Adipocyte (in vitro differentiated cells): ENCODE measurements around the gene USP21.
A peak's percentile ranks its signal among the peaks of the same experiment; 100 is the strongest.

ENCODE experiments used
- DNase-seq: peaks from one replicate; pipeline ENCODE4 v3.0.0-alpha.2; 2015; ENCODE audit warnings: low read depth
- H3K27me3 ChIP-seq: replicated peaks from 2 replicates; pipeline ENCODE4 v1.7.0; 2013; ENCODE audit warnings: mild to moderate bottlenecking, low read length, moderate library complexity; ENCODE audit not compliant: control insufficient read depth, insufficient read depth
- H3K36me3 ChIP-seq: 2 replicates; pipeline ENCODE4 v1.7.0; 2013; ENCODE audit warnings: low read length, mild to moderate bottlenecking, moderate library complexity; ENCODE audit not compliant: control insufficient read depth, insufficient read depth, severe bottlenecking
- H3K4me1 ChIP-seq: 2 replicates; pipeline ENCODE4 v1.7.0; 2013; ENCODE audit warnings: mild to moderate bottlenecking, low read length, moderate library complexity; ENCODE audit not compliant: control insufficient read depth, insufficient read depth
- H3K4me3 ChIP-seq: 2 replicates; pipeline ENCODE4 v1.7.0; 2013; ENCODE audit warnings: mild to moderate bottlenecking, low read length, moderate library complexity
- H3K9ac ChIP-seq: 2 replicates; pipeline ENCODE4 v1.7.0; 2013; ENCODE audit warnings: mild to moderate bottlenecking, low read length, moderate library complexity
- H3K9me3 ChIP-seq: 2 replicates; pipeline ENCODE4 v1.7.0; 2013; ENCODE audit warnings: mild to moderate bottlenecking, low read length, moderate library complexity; ENCODE audit not compliant: control insufficient read depth

The USP21 gene

DNA sequence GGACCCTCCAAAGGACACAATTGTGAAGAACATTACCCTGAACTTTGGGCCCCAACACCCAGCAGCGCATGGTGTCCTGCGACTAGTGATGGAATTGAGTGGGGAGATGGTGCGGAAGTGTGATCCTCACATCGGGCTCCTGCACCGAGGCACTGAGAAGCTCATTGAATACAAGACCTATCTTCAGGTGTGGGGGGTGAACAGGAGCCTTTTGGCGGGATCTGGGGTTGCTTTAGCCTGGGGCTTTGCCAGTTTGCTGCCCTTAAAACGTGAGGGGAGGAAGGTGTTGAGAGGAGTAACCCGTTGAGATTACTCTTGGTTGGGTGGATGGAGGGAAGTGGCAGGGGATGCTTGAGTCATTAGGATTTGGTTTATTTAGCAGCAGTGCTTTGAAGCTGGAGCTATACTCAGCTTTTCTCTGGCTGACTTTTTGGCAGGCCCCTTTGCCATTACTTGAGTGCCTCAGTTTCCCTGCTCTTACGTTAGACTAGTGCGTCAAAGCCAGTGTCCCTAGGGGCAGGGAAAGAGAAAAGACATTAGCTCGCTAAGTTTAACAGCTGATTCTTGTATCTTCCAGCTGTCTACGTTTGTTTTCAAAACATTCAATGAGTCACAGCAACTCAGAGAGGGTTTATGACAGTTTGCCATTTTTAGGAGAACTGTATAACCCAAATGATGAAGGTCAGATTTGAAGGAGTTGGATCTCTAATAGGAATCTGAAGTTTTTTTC is 47.3 kb downstream of the USP21 start:
- H3K9ac ChIP-seq = peak overlapping the region; percentile 1
- peak; percentile 15 for DNase-seq

DNA sequence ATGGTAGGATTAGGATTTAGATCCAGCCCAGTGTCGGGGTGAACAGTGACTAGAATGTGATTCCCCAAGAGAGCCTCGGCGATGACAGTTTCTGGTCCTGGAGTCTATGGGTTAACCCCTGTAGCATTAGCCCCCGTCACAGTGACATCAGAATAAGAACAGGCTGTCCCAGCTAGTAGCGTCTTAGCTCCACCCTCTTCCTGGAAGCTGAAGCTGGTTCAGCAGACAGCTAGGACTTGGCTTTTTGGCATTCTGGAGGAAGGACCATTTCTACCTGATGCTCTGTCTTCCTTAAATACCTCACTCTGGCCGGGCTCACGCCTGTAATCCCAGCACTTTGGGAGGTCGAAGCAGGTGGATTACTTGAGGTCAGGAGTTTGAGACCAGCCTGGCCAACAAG is 47.9 kb downstream of the USP21 start:
- Histone ChIP-seq H3K4me1 (peaks cover 36% of the 10 kb centered on the region), H3K36me3 (peaks cover 59% of the 10 kb centered on the region)

More for the DNA sequence above, 47.3 kb downstream of the USP21 start:
- peaks cover 53% of the 10 kb centered on the region for H3K36me3 ChIP-seq
- H3K4me1 ChIP-seq = peaks cover 38% of the 10 kb centered on the region
- no peak overlapping the region for H3K4me3 ChIP-seq
- H3K9me3 ChIP-seq = no peaks in the 10 kb centered on the region
- H3K27me3 ChIP-seq = no peaks in the 10 kb centered on the region

DNA sequence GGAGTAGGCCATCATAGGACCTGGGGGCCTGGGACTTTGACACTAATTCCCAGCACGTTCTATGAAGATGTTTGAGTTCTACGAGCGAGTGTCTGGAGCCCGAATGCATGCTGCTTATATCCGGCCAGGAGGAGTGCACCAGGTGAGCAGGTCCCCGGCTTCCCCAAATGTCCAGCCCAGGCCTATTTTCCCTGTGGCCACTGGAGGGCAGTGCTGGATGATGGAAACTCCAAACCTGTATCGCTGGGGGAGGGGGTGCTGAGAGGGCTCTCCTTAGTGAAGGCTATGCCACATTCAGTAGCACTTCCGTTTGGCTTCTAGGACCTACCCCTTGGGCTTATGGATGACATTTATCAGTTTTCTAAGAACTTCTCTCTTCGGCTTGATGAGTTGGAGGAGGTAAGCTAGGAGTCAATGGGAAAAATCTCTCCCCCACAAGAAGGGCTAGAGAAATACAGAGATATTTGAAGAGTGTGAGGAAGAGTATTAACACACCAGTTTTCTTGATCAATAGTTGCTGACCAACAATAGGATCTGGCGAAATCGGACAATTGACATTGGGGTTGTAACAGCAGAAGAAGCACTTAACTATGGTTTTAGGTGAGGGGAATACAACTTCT is 50.6 kb downstream of the USP21 start:
- H3K4me1 ChIP-seq = peaks cover 17% of the 10 kb centered on the region
- no peak overlapping the region for H3K9ac ChIP-seq
- H3K27me3 ChIP-seq = no peaks in the 10 kb centered on the region
- H3K4me3 ChIP-seq = no peak overlapping the region
- no peaks in the 10 kb centered on the region for H3K9me3 ChIP-seq
- DNase-seq = peak; percentile 92
- H3K36me3 ChIP-seq = peaks cover 73% of the 10 kb centered on the region

More for the DNA sequence above, 47.9 kb downstream of the USP21 start:
- Histone ChIP-seq H3K4me3 (no peak overlapping the region), H3K27me3 (no peaks in the 10 kb centered on the region), H3K9ac (peak overlapping the region; percentile 1), H3K9me3 (no peaks in the 10 kb centered on the region)
- no peak for DNase-seq

DNA sequence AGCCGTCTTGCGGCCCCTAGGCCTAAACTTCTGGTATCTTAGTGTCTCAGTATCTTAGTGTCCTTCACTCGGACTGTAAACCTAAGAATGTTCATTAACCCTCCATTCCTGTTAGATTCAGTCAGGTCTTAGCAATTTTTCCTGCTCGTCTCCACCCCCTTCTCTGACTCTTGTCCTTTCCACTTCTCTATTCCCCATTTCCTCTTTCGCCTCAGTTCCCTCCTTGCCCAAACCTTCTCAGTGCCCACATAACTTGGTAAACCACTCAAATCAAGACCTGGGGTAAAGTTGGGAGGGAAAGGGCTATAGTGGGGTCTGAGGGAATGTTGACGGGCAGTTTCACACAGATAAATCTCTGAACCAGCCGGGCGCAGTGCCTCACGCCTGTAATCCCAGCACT is 55.1 kb downstream of the USP21 start:
- Histone ChIP-seq H3K9ac (no peak overlapping the region), H3K27me3 (no peaks in the 10 kb centered on the region), H3K36me3 (peaks cover 58% of the 10 kb centered on the region), H3K9me3 (no peaks in the 10 kb centered on the region), H3K4me3 (no peak overlapping the region), H3K4me1 (peaks cover 36% of the 10 kb centered on the region)
- DNase-seq = no peak

DNA sequence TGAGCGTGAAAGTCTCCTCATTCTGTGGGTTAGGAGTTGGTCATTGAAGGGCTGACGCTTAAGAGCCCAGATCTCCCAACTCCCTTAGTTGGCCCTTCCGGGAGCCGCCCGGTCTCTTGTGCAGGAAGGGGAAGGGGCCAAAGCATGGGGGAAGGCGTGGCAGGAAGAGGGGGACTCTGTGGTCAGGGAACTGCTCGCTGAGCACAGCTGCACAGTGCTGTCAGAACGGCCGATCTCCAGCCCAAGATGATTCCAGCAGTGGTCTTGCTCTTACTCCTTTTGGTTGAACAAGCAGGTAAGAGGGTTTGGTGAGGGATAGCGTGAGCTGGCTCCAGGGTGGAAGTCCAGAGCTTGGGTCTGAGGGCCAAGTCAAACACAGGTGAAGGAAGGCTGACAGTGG is 55.8 kb downstream of the USP21 start, which contains the start of gene FCER1G:
FCER1G (plus strand) TSS at position 220 of the 400 bp plus-strand sequence; CDS start at position 247, 27 bp downstream.
- peaks cover 52% of the 10 kb centered on the region for H3K36me3 ChIP-seq
- H3K4me3 ChIP-seq = no peak within 1 kb of the TSS

More for the DNA sequence above, 55.8 kb downstream of the USP21 start, which contains the start of gene FCER1G:
- no peaks in the 10 kb centered on the region for H3K27me3 ChIP-seq
- H3K9ac ChIP-seq = peak within 1 kb of the TSS; percentile 24
- DNase-seq = no peak
- peaks cover 37% of the 10 kb centered on the region for H3K4me1 ChIP-seq
- no peaks in the 10 kb centered on the region for H3K9me3 ChIP-seq
